SH-SY5Y (cell line): ENCODE measurements around the gene MTMR11.

ENCODE experiments used
- GATA2 ChIP-seq: IDR thresholded peaks from 2 replicates; pipeline ENCODE4 v1.6.1; 2011; ENCODE audit warnings: mild to moderate bottlenecking, low read depth, low read length
- GATA3 ChIP-seq: IDR thresholded peaks from 2 replicates; pipeline ENCODE4 v1.6.1; 2011; ENCODE audit warnings: low read depth, mild to moderate bottlenecking, low read length, moderate library complexity

- TF ChIP-seq GATA2 (no peak), GATA3 (no peak)
These were observed 28.8 kb upstream of the MTMR11 start for GRCh38 chr1:149965440-149965839.
